ENCODE results near the gene SEMA5A. TPM values are rescaled to one million over a fixed set of nuclear protein-coding genes. Genes with fewer than 3 reads are reported as not detected.

Gene SEMA5A
- total RNA-seq, 1 donor from 2014 or later, result 9.3 TPM

DNA sequence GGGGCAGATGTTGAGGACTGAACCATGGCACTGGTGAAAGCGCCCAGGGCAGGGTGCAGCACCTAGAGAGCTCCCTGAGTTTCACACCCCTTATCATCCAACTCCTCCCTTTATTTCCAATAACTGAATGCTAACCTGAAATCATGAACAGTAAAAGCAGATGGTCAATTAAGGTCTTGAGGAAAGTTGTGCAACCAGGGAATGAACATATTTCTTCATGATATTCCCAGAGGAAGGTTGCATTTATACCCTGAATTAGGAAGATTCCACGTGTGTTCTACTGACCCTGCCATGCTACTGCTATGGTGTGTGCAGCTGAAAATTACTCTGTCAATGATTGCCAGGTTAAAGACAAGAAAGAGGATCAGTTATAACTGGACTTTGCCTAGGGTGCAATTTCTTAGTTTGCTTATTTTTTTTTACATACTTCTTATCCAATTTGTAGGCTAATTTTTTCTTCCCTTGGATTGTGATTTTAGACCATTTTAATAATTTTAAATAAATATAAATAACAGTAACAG, 319.8 kb downstream of the SEMA5A start:
- DNase-seq (ENCODE audit: extremely low spot score in 2 of 2), result no peak
- H3K27me3 ChIP-seq, result no peaks in the 10 kb centered on the region
- intact Hi-C loops (cut with DNase I), result no loop called here
- TF ChIP-seq CTCF (IDR thresholded peaks at IDR 0.05) (no peak), POLR2A (IDR thresholded peaks at IDR 0.05) (no peak), POLR2AphosphoS5 (IDR thresholded peaks at IDR 0.05; ENCODE audit: insufficient read depth in 1 of 2, low read depth in 1 of 2) (no peak)
- no peak overlapping the region for H3K4me3 ChIP-seq
- H3K9me3 ChIP-seq, result no peaks in the 10 kb centered on the region
- H3K4me1 ChIP-seq, result no peaks in the 10 kb centered on the region
- H3K36me3 ChIP-seq, result no peaks in the 10 kb centered on the region
- H3K27ac ChIP-seq, result no peak overlapping the region

GRCh38 chr5:9222054-9222976, 323.6 kb downstream of the SEMA5A start:
- no peak for TF ChIP-seq CTCF (IDR thresholded peaks at IDR 0.05)
- no peak for TF ChIP-seq POLR2A (IDR thresholded peaks at IDR 0.05)
- no peak for TF ChIP-seq POLR2AphosphoS5 (IDR thresholded peaks at IDR 0.05; ENCODE audit: insufficient read depth in 1 of 2, low read depth in 1 of 2)
- Histone ChIP-seq H3K36me3 (no peaks in the 10 kb centered on the region), H3K9me3 (no peaks in the 10 kb centered on the region), H3K27ac (no peak overlapping the region), H3K4me1 (no peaks in the 10 kb centered on the region), H3K4me3 (no peak overlapping the region), H3K27me3 (no peaks in the 10 kb centered on the region)
- DNase-seq (ENCODE audit: extremely low spot score in 2 of 2), result no peak
- intact Hi-C loops (cut with DNase I), result no loop called here

GRCh38 chr5:9218358-9218757, 327.5 kb downstream of the SEMA5A start:
- Histone ChIP-seq H3K27ac (no peak overlapping the region), H3K9me3 (no peaks in the 10 kb centered on the region), H3K27me3 (no peaks in the 10 kb centered on the region), H3K36me3 (no peaks in the 10 kb centered on the region), H3K4me1 (no peaks in the 10 kb centered on the region), H3K4me3 (no peak overlapping the region)
- intact Hi-C loops (cut with DNase I), result no loop called here
- no peak for DNase-seq (ENCODE audit: extremely low spot score in 2 of 2)
- TF ChIP-seq CTCF (IDR thresholded peaks at IDR 0.05) (no peak), POLR2A (IDR thresholded peaks at IDR 0.05) (no peak), POLR2AphosphoS5 (IDR thresholded peaks at IDR 0.05; ENCODE audit: insufficient read depth in 1 of 2, low read depth in 1 of 2) (no peak)

DNA sequence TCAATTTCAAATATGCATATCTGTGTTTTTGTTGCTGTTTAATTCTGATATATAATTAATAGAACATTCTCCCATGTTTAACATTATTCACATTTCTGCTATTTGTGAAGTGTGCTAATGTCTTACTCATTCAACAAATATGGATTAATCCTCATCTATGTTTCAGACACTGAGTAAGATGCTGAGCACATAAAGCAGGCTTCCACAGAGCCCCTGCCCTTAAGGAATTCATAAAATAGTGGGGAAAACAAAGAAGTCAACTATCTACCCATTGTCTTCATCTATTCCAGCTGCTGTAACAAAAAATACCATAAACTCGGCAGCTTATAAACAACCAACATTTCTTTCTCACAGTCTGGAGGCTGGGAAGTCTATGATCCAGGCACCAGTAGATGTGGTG, 333.3 kb downstream of the SEMA5A start:
- DNase-seq (ENCODE audit: extremely low spot score in 2 of 2), result no peak
- Histone ChIP-seq H3K4me3 (no peak overlapping the region), H3K9me3 (no peaks in the 10 kb centered on the region), H3K27ac (no peak overlapping the region), H3K27me3 (no peaks in the 10 kb centered on the region), H3K36me3 (no peaks in the 10 kb centered on the region), H3K4me1 (no peaks in the 10 kb centered on the region)
- TF ChIP-seq CTCF (IDR thresholded peaks at IDR 0.05) (no peak), POLR2AphosphoS5 (IDR thresholded peaks at IDR 0.05; ENCODE audit: insufficient read depth in 1 of 2, low read depth in 1 of 2) (no peak), POLR2A (IDR thresholded peaks at IDR 0.05) (no peak)
- intact Hi-C loops (cut with DNase I), result no loop called here
